HG03025 (cell line): ENCODE results near the gene TCOF1.

ENCODE experiments used
- ATAC-seq: cut with Tn5 transposase; IDR thresholded peaks from one replicate; pipeline ENCODE4 v1.9.1; 2021; ENCODE audit warnings: mild to moderate bottlenecking, moderate library complexity; ENCODE audit not compliant: unreplicated experiment, low FRiP score

TCOF1 gene

DNA sequence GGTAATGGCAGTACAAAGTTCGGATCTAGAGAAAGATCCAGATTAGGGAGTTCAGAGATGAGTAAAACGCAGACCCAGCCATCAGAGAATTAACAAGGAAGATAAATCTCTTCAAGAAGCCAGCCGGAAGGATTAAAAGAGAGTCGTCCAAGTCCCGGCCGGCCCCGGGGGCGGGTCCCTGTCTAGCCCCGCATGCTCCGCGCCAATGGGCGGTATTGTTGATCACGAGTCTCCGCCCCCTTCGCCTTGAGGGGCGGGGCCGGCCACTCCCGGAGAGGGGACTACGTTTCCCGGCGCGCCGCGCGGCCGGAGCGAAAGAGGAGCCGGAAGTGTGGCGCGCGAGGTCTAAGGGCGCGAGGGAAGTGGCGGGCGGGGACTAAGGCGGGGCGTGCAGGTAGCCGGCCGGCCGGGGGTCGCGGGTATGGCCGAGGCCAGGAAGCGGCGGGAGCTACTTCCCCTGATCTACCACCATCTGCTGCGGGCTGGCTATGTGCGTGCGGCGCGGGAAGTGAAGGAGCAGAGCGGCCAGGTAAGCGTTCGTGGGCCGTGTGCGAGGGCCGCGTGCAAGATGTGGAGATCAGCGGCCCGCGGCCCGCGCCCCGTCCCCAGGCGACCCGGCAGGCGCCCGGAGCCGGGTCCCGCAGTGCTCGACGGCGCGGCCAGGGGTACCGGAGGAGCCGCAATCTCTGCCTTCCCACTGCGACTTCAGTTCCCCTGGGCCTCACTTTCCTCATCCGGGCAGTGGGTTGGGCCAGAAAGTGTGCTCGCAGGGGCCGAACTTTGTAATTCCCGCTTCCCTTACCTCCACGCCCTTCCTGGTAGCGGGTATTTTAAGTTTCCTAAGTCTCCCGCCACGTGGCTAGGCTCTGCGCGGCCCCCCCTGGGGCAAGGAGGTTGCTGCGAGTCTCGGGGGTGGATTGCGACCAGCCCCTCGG is at the start of gene TCOF1:
TSS of gene TCOF1 (plus strand) at position 372 of the 935 bp plus-strand sequence. CDS start at position 422, 50 bp downstream.
- peak; percentile 85 for ATAC-seq

DNA sequence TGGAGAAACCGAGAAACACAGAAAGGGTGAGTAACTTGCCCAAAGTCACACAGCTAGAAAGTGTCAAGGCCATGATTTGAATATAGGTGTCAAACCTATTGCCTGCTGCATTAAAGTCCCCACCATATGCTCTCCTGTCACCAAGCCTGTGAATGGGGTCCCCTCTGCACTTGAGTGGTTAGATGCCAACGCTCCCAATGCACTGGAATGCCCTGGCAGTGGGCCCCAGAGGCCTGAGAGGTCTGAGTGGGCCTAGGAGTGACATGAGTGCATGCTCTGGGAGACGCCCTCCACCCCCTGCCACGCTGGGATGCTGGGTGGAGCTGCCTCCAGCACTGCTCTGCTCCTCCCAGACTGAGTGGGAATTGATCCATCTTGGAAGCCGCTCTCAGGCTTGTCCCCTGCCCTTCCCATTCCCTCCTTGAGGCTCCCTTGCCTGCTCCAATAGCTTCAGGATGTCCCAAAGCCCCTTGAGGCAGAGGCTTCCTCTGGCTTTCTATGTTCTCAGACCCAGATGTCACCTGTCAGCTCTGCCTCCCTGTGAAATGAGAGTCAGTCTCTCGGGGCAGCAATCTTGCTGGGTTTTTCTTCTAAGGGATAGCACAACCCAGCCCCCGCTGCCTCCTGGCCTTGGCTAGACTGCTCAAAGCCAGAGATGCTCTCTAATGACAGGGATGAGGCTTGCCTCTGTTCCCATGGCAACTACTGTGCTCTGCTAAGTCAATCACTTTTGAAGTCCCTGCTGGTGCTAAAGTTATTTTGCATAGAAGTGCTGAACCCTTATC is 48.2 kb upstream of the TCOF1 start:
- no peak for ATAC-seq

GRCh38 chr5:150309886-150310239 is 47.6 kb upstream of the TCOF1 start:
- ATAC-seq = no peak

GRCh38 chr5:150310246-150310645 is 47.3 kb upstream of the TCOF1 start:
- ATAC-seq = no peak

DNA sequence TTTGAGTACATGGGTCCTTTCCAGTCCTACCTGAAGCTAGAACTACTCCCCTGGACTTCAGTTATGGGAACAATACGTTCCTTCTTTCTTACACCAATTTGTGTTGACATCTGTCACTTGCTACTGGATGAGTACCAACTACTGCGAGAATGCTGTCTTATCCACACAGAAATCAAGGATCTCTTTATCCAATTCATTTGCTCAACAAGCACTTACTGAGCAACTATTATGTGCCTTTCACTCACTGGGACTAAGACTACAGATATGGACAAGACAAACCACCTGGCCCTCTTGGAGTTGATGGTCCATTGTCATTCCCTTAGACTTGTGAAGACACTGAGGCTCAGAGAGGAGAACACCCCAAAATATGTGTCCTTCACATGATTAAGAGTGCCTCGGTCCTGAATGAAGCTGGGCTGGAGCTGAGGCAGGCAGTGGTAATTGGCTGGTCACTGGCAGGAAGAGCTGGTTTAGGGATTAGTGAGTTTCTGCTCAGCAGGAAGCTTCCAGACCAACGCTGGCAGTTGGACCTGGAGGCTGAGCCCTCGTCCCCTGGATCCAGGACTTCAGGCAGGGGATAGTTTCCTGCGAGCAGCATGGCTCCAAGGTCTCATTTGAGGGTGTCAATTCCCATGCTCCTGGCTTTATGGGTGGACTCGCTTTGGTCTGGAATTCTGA is 46.3 kb upstream of the TCOF1 start:
- ATAC-seq = no peak

DNA sequence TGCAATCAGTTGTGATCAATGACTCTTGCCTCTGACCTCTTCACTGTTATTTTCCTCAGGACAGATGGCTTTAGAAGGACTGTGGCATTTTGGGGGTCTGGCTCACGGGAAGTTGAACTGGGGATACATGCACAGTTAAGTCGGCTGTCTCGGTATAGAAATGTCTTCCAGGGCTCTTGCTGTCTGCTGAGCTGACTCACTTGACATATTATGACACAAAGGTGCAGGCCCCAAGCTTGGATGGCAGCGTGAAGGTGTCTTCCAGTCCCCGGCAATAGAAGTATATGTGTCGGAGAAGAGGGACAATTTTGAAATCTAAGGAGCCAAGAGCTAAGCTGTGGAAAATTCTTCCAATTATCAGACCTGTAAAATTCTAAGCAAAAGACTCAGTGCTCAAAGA is 45.0 kb upstream of the TCOF1 start:
- ATAC-seq = no peak

DNA sequence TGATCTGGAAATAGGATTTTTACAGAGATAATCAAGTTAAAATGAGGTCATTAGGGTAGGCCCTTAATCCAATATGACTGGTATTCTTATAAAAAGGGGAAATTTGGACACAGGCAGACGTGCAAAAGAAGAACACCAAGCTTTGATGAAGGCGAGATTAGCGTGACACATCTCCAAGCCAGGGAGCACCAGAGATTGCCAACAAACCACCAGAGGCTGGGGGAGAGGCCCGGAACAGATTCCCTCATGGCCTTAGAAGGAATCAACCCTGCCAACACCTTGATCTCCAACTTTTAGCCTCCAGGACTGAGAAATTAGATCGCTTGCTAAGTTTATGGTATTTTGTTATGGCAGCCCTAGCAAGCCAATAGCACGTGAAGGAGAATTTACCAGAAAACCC is 44.0 kb upstream of the TCOF1 start:
- ATAC-seq = no peak

DNA sequence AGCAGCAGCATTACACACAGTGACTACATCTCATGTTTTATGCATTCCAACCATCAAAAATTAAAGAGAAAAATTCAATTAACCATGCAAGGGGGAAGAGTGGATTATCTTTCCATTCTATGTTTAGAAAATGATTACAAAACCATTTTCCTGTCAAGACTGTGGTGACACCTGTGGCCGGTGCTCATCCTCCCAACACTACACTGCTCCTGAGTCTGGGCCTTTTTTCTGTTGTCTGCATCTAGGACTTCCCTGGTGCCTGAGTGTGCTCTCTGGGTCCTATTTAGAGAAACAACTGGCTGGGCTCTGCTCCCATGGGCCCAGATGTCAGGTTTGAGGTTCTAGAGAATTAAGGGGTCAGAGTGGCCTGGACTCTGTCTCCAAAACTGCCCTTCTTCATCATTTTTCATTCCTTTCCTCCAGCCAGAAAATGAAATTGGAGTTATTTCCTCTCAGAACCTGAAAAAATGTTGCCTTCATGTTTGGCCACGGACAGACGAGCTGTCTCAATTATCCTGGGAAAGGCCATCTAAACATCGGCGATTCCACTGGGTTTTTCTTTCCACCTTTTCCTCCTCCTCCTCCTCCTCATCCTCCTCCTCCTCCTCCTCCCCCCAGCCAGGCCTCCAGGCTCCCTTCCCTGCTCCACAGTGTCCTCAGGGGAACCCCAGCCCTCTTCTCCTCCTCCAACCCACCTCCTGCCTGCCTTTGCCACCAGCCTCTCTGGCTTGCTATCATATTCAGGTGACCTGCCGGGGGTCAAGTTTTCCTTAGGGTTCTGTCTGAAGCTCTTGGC is 43.4 kb upstream of the TCOF1 start:
- ATAC-seq = no peak

DNA sequence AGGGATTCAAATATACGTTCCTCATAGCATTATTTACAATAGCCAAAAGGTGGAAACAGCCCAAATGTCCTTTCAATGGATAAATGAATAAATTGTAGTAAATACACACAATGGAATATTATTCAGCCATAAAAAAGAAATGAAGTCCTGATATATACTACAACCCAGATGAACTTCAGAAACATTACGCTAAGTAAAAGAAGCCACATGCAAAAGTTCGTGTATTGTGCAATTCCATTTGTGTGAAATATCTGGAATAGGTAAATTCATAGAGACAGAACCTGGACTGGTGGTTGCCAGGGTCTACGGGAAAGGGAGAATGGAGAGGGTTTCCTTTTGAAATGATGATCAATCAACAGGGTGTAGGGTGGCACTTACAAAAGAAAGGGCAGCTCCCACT is 42.3 kb upstream of the TCOF1 start:
- no peak for ATAC-seq

GRCh38 chr5:150316320-150316719 is 41.2 kb upstream of the TCOF1 start:
- no peak for ATAC-seq

DNA sequence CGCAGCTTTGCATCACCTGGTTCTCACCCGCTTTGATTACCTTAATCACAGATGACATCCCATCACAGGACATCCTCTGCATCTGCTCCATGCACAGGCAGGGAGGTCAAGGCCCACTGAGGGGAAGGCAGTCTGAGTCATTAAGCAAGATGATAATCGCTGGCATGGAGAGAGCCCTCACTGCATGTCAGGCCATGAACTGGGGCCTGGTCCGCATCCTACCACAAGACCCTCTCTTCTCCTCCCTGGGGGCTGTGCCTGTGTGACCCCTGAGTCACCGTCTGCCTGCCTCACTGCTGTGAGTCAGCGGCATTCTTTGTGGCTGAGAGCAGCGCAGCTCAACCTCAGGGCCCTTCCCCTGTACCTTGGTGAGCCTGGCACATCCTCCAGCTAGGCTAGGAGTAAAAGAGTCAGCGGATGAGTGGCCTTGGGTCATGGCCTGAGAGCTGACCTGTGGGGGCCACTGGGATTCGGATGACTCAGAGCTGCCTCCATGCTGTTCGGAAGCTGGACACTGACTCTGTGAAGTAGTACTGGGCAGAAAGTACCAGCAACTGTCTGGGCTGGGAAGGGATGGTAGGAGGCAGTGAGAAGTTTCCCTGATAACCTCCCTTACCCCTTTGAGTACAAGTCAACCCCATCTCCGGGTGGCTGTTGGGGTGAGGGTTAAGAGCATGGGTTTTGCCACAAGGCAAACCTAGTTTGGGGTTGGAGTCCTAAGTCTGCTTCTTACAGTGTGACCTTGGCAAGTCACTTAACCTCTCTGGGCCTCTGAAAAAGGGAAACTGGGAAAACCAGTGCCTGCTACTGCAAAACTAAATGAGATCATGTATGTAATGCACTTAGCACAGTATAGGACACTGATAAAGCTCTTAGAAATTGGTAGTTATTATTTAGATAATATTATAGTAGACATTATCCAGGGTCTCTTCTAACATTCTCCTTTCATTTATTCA is 40.2 kb upstream of the TCOF1 start:
- ATAC-seq = no peak

GRCh38 chr5:150318613-150319483 is 38.6 kb upstream of the TCOF1 start:
- no peak for ATAC-seq

DNA sequence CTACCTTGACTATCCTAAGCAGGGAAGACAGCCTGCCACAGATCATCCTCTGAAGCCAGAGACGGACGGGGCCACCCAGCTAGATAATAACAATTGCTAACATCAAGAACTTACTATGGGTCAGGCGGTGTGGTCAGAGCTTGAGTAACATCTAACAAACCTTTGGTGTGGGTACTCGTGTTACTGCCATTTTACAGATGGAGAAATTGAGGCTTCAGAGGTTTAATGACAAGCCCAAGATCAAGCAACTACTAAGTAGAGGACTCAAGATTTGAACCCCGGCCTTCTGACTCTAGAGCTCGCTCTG is 38.1 kb upstream of the TCOF1 start:
- ATAC-seq = no peak

GRCh38 chr5:150320044-150320613 is 37.4 kb upstream of the TCOF1 start:
- ATAC-seq = no peak

GRCh38 chr5:150321211-150321610 is 36.3 kb upstream of the TCOF1 start:
- ATAC-seq = no peak

GRCh38 chr5:150321784-150322183 is 35.7 kb upstream of the TCOF1 start:
- ATAC-seq = no peak

GRCh38 chr5:150322202-150322601 is 35.3 kb upstream of the TCOF1 start:
- no peak for ATAC-seq

GRCh38 chr5:150323092-150323491 is 34.4 kb upstream of the TCOF1 start:
- ATAC-seq = no peak
